Tibial nerve (tissue), 4 donors: ENCODE results near the gene AUH. TPM values are rescaled to one million over a fixed set of nuclear protein-coding genes. Genes with fewer than 3 reads are reported as not detected.

ENCODE experiments used
- DNase-seq, 2 donors: peaks; one replicate each; pipeline ENCODE4 v3.0.0-alpha.2; 2019; ENCODE audit warnings: low spot score in 2 of 2
- H3K27ac ChIP-seq, 4 donors: fragments of 200-600 bp; sonication (generic) in 3 of 4; one replicate each; pipeline ENCODE4 v1.5.1; 2017 to 2019; ENCODE audit warnings: mild to moderate bottlenecking in 1 of 4
- H3K27me3 ChIP-seq, 2 donors: fragments of 200-600 bp; sonication (generic) in 1 of 2; one replicate each; pipeline versions ENCODE4 v1.5.1 to v1.6.0; 2017 to 2019
- H3K36me3 ChIP-seq, 3 donors: fragments of 200-600 bp; sonication (generic); one replicate each; pipeline ENCODE4 v1.5.1; 2018 to 2019
- H3K4me1 ChIP-seq, 4 donors: fragments of 200-600 bp; sonication (generic) in 3 of 4; one replicate each; pipeline ENCODE4 v1.5.1; 2017 to 2019
- H3K4me3 ChIP-seq, 4 donors: fragments of 200-600 bp; sonication (generic) in 3 of 4; one replicate each; pipeline ENCODE4 v1.5.1; 2017 to 2019; ENCODE audit warnings: mild to moderate bottlenecking in 1 of 4, moderate library complexity in 1 of 4
- H3K9me3 ChIP-seq, 4 donors: fragments of 200-600 bp; sonication (generic) in 3 of 4; one replicate each; pipeline ENCODE4 v1.5.1; 2017 to 2019
- EP300 ChIP-seq, 2 donors: sonication (generic); formaldehyde crosslinking; IDR thresholded peaks; one replicate each; pipeline ENCODE4 v1.6.1; 2017; ENCODE audit warnings: antibody characterized with exemption in 2 of 2, mild to moderate bottlenecking in 1 of 2
- POLR2A ChIP-seq, 2 donors: fragments of 450-650 bp; IDR thresholded peaks; one replicate each; pipeline ENCODE4 v1.6.1; 2017; ENCODE audit warnings: antibody characterized with exemption in 2 of 2, mild to moderate bottlenecking in 2 of 2, moderate library complexity in 2 of 2
- WGBS, 2 donors: methylation state at CpG; one replicate each; pipeline ENCODE4 v1.1.5; 2018; 5-methylcytosine and 5-hydroxymethylcytosine counted together
- total RNA-seq, 4 donors: library from RNA; depleted of rRNA; stranded (reverse); fragments of >200 nt; gene quantifications; one replicate each; pipeline ENCODE4 v1.1.0, GENCODE V29; 2016
- TF ChIP-seq, protein P1 (sequence below), 5 experiments: fragments of 200-600 bp in 3 of 5; fragments of 450-650 bp in 2 of 5; sonication (generic) in 3 of 5; IDR thresholded peaks; one replicate each; pipeline ENCODE4 v1.5.1; 2016 to 2019; ENCODE audit warnings: antibody characterized with exemption in 5 of 5, mild to moderate bottlenecking in 3 of 5, moderate library complexity in 2 of 5

AUH gene
- total RNA-seq, 4 donors from 2014 or later: 40.5 to 70.1 (median 44.9) TPM

DNA sequence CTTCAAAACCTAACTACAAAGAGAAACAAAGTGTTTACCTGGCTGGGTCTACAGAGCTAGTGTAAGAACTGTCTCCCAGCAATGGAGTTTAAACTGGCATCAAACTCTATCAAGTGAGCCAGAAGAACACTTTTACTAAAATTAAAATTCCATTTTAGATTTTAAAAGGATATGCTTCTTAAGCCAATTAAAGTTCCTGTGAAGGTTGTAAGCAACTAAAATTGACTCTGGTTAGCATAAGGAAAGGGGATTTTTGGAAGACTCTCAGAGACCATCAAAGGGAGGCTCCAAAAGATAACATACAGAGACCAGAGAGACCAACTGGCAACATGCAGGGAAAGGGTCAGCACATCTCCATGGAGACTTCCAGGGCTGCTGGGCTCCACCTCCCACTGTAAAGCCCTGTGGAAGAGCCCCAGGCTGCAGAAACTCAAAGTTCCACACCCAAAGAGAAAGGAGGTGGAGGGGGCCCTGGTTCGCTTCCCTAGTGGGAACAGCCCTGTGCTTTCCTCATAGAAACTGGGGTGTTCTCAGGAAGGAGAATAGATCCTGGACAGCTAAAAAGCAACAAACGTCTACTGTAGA is 91.7 kb downstream of the AUH start:
- no peak overlapping the region for H3K27ac ChIP-seq
- no peaks in the 10 kb centered on the region for H3K9me3 ChIP-seq
- no peaks in the 10 kb centered on the region for H3K36me3 ChIP-seq
- H3K4me1 ChIP-seq: peaks cover 0 to 11% (median 0%) of the 10 kb centered on the region in 4 donors
- TF ChIP-seq, protein P1, sequence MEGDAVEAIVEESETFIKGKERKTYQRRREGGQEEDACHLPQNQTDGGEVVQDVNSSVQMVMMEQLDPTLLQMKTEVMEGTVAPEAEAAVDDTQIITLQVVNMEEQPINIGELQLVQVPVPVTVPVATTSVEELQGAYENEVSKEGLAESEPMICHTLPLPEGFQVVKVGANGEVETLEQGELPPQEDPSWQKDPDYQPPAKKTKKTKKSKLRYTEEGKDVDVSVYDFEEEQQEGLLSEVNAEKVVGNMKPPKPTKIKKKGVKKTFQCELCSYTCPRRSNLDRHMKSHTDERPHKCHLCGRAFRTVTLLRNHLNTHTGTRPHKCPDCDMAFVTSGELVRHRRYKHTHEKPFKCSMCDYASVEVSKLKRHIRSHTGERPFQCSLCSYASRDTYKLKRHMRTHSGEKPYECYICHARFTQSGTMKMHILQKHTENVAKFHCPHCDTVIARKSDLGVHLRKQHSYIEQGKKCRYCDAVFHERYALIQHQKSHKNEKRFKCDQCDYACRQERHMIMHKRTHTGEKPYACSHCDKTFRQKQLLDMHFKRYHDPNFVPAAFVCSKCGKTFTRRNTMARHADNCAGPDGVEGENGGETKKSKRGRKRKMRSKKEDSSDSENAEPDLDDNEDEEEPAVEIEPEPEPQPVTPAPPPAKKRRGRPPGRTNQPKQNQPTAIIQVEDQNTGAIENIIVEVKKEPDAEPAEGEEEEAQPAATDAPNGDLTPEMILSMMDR (IDR thresholded peaks at IDR 0.05): no peak
- TF ChIP-seq EP300 (IDR thresholded peaks at IDR 0.05) (no peak), POLR2A (IDR thresholded peaks at IDR 0.05) (no peak)
- H3K27me3 ChIP-seq: no peaks in the 10 kb centered on the region
- DNase-seq: no peak
- 75 to 88% methylated on average over 2 of the region's 2 CpGs for WGBS, 2 donors
- no peak overlapping the region for H3K4me3 ChIP-seq

DNA sequence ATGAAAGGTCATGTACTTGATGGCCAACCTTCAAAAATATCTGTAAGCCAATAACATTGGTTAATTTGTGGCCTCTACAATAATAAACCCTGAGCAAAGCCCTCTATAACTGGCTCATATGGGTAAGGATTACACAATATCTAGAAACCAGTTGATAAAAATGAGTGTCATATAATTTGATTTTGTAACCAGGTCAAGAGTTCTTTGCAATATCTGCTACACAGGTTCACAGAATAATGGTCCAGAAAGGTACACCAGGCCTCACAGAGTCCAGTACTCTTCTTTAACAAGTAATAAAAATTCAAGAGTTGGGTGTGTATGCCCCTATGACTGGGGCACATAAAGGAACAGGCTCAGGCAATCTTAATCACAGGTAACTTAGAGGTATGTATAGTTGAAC is 95.3 kb downstream of the AUH start:
- TF ChIP-seq, protein P1 (IDR thresholded peaks at IDR 0.05): no peak
- TF ChIP-seq POLR2A (IDR thresholded peaks at IDR 0.05): no peak
- no peak for TF ChIP-seq EP300 (IDR thresholded peaks at IDR 0.05)
- peaks cover 0 to 8% (median 0%) of the 10 kb centered on the region in 3 donors for H3K36me3 ChIP-seq
- H3K9me3 ChIP-seq: no peaks in the 10 kb centered on the region
- no peak for DNase-seq
- no peaks in the 10 kb centered on the region for H3K27me3 ChIP-seq
- no peak overlapping the region for H3K27ac ChIP-seq
- no peaks in the 10 kb centered on the region for H3K4me1 ChIP-seq
- H3K4me3 ChIP-seq: no peak overlapping the region

DNA sequence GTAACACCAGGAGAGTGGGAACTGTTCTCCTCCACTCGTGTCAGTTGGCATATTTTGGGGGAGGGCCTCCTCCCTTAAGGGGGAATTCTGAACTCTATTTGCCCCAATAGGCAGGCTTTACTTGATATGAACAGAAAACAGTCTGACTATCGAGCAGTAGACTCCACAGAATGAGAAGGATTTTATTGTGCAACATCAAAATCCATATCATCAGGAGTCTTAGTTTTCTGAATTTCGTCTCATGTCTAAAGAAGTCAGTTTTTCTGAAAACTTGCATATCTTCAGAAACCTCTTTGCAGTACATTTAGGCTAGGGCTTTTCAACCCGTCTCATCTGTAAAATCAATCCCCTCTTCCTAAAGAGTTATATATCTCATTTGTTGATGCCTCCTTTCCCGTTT is 96.2 kb downstream of the AUH start:
- Histone ChIP-seq H3K27ac (no peak overlapping the region), H3K4me3 (no peak overlapping the region), H3K36me3 (peaks cover 0 to 8% (median 0%) of the 10 kb centered on the region in 3 donors), H3K27me3 (no peaks in the 10 kb centered on the region), H3K4me1 (no peaks in the 10 kb centered on the region), H3K9me3 (no peaks in the 10 kb centered on the region)
- no peak for DNase-seq
- TF ChIP-seq, protein P1 (IDR thresholded peaks at IDR 0.05): no peak
- TF ChIP-seq POLR2A (IDR thresholded peaks at IDR 0.05) (no peak), EP300 (IDR thresholded peaks at IDR 0.05) (no peak)
- 76% methylated on average over 5 of the region's 5 CpGs for WGBS, 2 donors

DNA sequence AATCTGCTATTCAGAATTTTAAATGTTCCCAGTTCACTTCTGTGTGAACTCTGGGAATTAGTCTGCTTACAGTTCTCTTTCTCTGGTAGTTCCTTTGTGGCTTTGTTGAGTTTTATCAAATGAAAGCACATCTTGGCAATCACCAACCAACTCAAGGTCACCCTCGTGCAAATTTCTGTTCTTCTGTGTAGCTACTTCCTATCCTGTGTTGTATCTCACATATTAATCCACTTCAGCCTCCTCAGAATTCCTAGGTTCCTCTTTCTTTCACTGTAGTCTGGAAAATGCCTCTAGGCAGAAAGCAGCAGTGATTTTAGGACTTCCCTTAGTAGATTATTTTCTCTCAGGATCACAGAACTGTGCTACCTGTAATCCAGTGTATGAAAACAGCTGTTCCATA is 100.3 kb downstream of the AUH start:
- 57 to 66% methylated on average over 1 of the region's 1 CpG for WGBS, 2 donors

DNA sequence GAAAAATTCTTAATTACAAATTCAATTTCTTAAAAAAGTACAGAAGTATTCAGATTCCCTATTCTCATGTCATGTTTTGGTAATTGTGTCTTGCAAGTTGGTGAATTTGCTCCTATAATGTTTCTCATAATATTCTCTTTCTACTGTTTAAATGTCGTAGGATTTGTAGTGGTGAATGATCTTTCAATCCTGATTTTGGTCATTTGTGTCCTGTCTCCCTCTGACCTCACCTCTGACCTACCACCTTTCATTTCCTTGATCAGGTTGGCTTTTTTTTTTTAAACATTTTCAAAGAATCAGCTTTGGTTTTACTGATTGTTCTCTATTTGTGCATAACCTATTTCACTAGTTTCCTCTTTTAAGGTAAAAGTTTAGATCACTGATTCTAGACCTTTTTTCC is 102.6 kb downstream of the AUH start:
- Histone ChIP-seq H3K27ac (no peak overlapping the region), H3K36me3 (peaks cover 0 to 3% (median 0%) of the 10 kb centered on the region in 3 donors), H3K4me1 (no peaks in the 10 kb centered on the region), H3K27me3 (no peaks in the 10 kb centered on the region), H3K4me3 (no peak overlapping the region), H3K9me3 (no peaks in the 10 kb centered on the region)
- 90 to 93% methylated on average over 1 of the region's 1 CpG for WGBS, 2 donors
- DNase-seq: no peak
- TF ChIP-seq POLR2A (IDR thresholded peaks at IDR 0.05): no peak
- TF ChIP-seq, protein P1 (IDR thresholded peaks at IDR 0.05): no peak
- no peak for TF ChIP-seq EP300 (IDR thresholded peaks at IDR 0.05)

More for the DNA sequence above, 100.3 kb downstream of the AUH start:
- Histone ChIP-seq H3K4me1 (no peaks in the 10 kb centered on the region), H3K27ac (no peak overlapping the region), H3K27me3 (no peaks in the 10 kb centered on the region), H3K36me3 (peaks cover 0 to 8% (median 0%) of the 10 kb centered on the region in 3 donors), H3K9me3 (no peaks in the 10 kb centered on the region), H3K4me3 (no peak overlapping the region)
- TF ChIP-seq, protein P1 (IDR thresholded peaks at IDR 0.05): no peak
- TF ChIP-seq EP300 (IDR thresholded peaks at IDR 0.05) (peak in 1 of 2 donors; percentile 24), POLR2A (IDR thresholded peaks at IDR 0.05) (no peak)
- no peak for DNase-seq
